HG02973 (cell line): ENCODE results near the gene GMCL2.

ENCODE experiments used
- ATAC-seq: cut with Tn5 transposase; IDR thresholded peaks from one replicate; pipeline ENCODE4 v1.9.1; 2021; ENCODE audit warnings: moderate library complexity; ENCODE audit not compliant: unreplicated experiment

Gene GMCL2

DNA sequence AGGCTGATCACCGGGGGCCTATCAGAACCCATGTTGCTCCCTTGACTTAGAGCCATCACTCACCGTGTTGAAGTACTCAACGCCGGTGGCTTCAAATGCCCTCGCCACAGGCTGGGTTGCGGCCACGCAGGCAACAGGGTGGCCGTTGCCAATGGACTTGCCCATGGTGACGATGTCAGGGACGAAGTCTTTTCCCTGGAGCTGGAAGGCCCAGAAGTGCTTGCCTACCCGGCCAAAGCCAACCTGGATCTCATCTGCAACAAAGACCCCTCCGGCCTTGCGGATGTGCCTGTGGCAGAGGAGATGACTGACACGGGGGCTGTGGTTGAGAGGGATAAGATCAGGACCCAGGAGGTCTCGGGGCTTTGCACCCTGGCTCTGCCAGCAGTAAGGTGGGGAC is 35.1 kb upstream of the GMCL2 start:
- no peak for ATAC-seq

- no peak for ATAC-seq
These were observed 34.7 kb upstream of the GMCL2 start for GRCh38 chr5:178221853-178222252.

- ATAC-seq, result no peak
These were observed 34.1 kb upstream of the GMCL2 start for GRCh38 chr5:178221282-178221681.

DNA sequence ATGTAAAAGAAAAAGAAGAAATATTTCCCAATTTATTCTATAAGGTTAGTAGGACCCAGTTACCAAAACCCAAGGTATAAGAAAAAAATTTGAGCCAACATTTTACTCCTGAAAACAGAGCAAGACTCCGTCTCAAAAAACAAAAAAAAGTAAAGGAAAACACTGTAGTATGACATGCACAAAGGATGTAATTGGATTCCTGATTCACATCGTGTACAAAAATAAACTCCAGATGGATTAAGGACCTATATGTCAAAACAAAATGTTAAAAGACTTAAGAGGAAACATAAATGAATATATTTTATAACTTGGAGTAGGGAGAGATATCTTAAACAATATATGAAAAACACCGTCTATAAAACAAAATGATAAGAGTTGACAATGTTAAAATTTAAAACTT is 31.7 kb upstream of the GMCL2 start:
- no peak for ATAC-seq

DNA sequence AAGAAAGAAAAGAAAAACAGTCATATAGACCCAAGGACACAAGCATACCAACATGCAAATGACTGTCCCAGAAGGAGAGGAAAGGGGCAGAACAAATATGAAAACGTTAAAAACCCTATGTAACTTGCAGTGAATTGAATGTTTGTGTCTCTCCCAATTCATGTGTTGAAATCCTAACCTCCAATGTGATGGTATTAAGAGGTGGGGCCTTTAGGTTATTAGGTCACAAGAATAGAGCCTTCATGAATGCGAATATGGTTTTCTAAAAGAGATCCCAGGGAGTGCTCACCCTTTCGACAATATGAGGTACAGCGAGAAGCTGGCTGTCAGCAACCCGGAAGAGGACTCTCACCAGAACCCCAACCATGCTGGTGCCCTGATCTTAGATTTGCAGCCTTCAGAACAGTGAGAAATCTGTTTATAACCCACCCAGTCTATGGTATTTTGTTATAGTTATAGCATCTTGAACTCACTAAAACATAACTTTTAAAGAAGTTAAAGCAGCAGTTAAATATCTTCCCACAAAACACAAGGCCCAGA is 31.1 kb upstream of the GMCL2 start:
- no peak for ATAC-seq

DNA sequence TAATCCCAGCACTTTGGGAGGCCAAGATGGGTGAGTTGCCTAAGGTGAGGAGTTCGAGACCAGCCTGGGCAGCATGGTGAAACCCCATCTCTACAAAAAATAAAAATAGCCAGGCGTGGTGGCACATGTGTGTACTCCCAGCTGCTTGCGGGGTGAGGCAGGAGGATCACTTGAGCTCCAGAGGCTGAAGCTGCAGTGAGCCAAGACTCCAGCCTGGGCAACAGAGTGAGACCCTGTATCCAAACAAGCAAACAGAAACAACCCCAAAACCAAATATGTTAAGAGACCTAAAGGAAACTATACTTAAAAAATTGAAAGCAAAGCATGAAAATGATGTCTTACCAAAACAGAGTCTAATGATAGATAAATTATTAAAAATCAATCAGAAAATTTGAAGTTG is 29.6 kb upstream of the GMCL2 start:
- no peak for ATAC-seq

DNA sequence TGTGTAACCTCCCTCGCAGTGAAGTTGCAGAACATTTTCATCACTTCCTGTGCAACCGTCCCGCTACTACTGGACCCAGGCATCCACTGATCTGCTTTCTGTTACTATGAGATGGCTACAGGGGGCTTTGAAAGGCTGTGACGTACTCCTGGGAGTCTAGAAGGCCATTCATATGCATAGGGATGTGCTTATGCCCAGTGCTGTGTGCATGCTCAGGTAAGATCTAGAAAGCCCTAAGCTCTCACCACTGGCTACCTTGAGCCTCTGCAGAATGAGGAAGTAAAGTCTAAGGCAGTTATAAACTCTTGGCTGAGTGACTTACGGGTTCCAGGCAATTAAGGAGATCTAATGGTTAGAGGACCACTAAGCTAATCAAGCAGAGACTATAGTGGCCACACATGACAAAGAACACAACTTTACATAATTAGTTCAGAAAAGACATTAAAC is 28.9 kb upstream of the GMCL2 start:
- ATAC-seq, result no peak

DNA sequence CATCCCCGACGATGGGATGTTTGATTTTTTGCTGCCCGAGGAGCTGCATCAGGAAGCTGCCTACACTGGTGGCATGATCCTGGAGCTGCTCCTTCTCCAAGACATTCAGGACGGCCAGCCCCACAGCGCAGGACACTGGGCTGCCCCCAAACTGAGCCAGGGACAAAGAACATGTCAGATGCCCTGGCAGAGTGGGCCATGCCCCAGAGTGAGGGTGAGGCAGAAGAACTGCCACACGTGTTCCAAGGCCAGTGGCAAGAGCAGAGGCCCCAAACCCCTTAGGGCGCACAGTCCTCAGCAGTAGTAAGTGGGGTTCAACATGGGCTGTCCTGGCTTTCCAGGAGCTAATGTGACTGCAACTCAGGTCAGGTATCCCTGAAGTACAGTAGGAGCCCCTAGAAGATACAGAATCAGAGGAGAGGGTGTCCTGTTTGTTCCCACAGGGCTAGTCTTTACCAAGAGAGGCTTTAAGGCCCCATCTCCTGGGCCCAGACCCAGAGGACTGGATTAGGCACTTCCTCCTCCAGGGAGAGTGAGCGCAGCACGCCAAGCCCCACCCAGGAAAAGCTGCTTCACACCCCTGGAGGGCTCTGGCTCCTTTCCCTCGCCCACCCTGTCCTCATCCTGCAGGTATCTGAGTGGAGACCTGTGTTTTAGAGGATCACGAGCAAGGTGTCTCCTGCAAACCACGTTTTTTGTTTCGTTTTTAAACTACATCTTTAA is 28.3 kb upstream of the GMCL2 start:
- ATAC-seq, result no peak

DNA sequence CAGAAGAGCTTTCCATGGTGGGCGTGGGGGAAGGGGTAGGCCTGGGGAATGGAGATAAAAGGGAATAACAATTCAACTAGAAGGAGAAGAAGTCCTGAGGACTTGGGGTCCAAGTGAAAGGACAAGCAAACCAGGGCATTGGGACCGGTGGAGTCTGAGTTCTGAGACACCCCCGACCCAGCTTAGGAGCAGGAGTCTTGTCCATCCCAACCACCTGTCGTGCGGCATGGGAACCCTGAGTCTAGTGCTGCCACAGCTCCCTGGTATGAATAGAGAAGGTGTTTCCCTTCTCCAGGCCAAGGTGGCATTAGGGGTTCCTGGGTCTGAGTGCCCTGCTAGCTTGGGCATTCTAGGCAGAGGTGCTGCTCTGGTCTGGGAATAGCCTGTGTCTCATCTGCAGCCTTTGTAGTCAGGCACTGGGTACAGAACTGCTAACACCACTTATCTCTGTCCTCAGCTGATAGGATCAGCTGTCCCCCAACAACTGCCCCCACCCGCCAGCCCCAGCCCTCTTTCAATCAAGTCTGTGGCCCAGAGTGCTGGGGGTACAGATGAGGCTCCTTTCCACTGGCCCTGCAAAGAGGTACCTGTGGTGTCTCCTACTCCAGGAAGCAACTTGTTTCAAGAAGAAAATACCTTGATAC is 27.1 kb upstream of the GMCL2 start:
- ATAC-seq, result no peak

- no peak for ATAC-seq
These were observed 26.6 kb upstream of the GMCL2 start for GRCh38 chr5:178213748-178214151.

DNA sequence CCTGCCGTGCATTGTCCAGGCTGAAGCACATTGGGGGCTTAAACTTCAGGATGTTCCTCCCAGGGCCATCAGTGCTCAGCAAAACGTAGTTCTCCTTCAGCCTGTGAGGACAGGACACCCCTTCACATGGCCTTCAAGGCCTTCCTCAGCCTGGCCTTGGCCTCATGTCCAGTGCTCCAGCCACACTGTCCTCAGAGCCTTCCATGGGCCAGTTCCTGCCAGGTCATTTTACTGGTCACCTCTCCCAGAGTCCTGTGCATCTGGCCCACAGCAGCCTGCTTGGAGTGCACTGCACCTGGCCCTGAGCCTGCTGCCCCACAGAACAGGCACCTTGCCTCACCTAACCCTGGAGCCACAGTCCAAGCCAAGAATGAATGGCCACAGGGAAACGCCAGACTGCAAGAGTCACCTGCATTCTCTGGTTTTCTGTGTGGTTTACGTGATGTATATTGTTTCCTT is 25.9 kb upstream of the GMCL2 start:
- ATAC-seq, result no peak

- no peak for ATAC-seq
These were observed 25.3 kb upstream of the GMCL2 start for GRCh38 chr5:178212241-178213002.

GRCh38 chr5:178211095-178212048 is 24.2 kb upstream of the GMCL2 start:
- no peak for ATAC-seq

- ATAC-seq, result no peak
These were observed 23.5 kb upstream of the GMCL2 start for GRCh38 chr5:178210686-178211085.

- no peak for ATAC-seq
These were observed 22.9 kb upstream of the GMCL2 start for GRCh38 chr5:178210073-178210535.

- no peak for ATAC-seq
These were observed 22.3 kb upstream of the GMCL2 start for GRCh38 chr5:178209334-178210072.

- ATAC-seq, result no peak
These were observed 21.5 kb upstream of the GMCL2 start for GRCh38 chr5:178208540-178209227.

- ATAC-seq, result no peak
These were observed 20.7 kb upstream of the GMCL2 start for GRCh38 chr5:178207917-178208280.
